NCI-H2196 (cell line): ENCODE data around the gene TCEA2.

Experiments
- DNase-seq: peaks from one replicate; lab custom pipeline; 2025; ENCODE audit not compliant: unreplicated experiment; lab: John Stamatoyannopoulos, UW

Gene TCEA2

DNA sequence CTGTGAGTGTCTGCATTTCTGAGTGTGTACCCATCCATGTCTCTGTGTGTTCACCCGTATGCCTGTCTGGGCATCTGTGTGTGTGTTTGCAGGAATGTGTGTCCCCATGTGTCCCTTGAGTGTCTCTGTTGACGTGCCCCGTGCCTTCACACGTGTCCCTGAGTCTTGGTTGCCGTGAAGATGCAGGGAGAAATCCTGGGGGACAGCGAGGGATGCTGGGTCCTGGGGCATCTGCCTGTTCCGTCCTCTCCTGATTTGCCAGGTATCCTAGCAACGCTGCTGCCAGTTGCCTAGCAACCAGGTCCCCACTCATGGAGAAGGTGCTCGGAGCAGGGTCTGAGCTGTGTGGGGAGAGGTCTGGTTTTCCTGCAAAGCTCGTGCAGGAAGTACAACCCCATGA is 27.2 kb downstream of the TCEA2 start:
- DNase-seq: peak; percentile 30

DNA sequence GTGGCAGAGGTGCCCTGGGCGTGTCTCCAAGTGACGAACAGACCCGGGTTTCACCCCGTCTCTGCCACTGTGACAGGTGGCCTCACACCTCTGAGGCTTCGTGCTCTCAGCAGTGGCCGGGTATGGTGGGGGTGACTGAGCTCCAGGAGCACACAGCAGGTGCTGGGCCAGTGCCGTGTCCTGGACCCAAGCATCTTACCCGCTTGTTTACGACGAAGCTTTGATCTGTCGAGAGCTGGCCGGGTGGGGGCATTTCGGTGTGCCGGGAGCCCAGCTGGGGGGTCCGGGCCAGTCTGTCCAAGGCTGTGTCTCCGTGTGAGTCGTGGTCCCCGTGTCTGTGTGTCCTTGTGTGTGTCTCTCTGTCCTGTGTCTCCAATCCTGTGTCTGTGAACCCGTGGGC is 28.3 kb downstream of the TCEA2 start:
- DNase-seq: no peak

DNA sequence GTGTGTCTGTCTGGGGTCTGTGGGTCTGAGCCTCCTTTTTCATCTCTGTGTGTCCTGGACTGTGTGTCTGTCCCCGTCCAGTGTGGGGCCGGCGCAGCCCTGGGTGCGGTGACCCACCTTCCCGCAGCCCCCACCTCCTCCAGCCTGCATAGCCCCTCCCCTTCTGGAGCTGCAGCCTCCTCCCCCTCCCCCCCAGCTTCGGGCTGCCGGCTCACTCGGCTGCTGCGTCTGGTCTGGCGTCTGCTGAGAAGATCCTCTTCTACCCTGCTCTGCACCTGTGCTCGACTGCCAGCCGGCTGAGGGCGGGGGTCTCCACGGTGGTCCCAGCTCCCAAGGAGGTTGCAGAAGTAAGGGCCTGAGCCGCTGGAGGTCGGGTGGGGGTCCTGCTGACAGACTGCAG is 28.8 kb downstream of the TCEA2 start:
- DNase-seq: no peak

DNA sequence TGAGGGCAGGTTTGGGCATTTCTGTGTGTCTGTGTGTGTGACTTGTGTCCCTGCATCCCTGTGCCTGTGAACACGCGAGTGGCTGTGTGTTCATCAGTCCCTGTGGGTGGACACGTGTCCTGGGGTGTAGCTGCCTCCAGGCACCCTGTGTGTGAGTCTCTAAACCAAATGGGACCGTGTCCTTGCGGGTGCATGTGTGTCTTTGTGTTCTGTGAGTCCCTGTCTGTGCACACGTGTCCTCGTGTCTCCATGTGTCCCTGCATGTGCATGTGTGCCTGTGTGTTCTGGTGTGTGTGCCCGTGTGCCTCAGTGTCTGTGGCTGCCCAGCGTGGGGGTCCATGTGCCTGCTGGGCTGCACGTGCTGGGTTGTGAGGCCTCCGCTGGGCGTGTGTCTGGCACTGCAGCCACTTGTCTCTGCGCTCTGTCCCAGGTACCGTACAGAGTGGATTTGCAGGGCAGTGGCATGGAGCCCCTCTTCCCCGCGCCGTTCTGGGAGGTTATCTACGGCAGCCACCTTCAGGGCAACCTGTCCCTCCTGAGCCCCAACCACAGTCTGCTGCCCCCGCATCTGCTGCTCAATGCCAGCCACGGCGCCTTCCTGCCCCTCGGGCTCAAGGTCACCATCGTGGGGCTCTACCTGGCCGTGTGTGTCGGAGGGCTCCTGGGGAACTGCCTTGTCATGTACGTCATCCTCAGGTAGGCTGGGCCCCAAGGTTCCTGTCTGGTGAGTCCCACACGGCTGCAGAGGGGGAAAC is 29.4 kb downstream of the TCEA2 start:
- DNase-seq: no peak

DNA sequence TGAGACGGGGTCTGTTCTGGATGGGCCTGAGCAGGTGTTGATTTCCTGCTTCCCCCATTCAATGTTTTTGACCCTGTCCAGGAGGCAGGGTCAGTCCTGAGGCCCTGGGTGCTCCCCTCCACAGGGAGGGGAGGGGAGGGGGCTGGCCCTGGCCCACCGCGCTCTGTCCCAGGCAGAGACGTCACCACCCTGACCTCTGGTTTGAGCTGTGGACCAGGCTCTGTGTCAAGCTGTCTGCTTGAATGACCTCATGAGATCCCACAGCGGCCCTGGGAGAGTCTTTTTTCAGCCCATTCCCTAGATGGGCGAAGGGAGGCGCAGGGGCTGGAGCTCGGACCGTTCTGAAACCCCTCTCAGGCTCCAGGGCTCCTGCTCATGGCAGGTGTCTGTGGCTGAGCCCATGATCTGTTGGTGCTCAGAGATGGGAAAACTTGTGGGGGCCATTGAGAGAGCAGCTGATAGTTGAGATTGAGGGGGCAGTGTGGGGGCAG is 30.1 kb downstream of the TCEA2 start:
- no peak for DNase-seq

DNA sequence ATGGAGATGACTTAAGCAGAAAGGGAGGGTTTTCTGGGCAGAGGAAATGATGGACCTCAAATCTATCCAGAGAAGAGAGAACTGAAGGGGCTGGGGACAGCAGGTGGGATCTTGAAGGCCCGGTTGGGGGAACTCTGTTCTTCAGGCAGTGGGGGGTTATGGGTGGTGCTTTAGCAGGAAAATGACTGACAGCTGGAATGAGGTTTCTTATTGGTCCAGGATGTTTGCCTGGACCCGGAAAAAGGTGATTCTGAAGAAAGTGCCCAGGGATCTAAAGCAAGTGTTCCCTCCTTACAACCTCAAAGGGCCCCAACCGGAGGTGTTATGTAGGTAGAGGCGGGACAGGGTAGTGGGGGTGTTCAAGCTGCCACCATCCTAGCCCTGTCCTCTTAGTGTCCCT is 32.5 kb downstream of the TCEA2 start:
- DNase-seq: no peak

DNA sequence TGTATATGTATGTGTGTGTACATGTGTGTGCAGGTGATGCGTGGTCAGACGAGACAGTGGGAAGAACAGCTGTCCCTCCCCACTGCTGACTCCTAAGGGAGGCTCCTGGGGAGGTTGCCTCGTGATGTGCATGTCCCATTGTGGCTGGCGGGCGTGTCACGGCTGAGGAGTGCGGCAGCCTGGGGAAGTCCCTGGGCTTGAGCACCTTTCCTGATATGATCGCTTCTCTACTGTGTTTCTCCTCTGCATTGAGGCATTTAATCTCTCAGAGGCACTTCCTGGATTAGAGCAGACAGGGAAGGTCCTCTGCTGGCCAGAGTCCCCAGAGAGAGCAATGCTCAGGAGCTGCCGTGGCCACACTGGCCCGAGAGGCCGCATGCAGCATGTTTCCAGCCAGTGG is 32.9 kb downstream of the TCEA2 start:
- DNase-seq: no peak

DNA sequence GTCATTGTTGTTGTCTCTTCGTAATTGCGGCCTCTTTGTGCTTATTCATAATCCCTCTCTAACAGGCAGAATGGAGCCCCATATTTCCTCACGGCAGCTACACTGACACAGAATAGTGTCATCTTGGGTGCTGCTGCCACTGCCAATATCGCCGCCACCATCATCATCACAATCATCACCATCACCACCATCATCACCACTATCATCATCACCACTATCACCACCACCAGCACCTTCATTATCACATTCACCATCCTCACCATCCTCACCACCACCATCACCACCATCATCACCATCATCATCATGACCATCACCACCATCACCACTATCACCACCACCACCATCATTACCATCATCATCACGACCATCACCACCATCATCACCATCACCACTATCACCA is 33.5 kb downstream of the TCEA2 start:
- DNase-seq: no peak

DNA sequence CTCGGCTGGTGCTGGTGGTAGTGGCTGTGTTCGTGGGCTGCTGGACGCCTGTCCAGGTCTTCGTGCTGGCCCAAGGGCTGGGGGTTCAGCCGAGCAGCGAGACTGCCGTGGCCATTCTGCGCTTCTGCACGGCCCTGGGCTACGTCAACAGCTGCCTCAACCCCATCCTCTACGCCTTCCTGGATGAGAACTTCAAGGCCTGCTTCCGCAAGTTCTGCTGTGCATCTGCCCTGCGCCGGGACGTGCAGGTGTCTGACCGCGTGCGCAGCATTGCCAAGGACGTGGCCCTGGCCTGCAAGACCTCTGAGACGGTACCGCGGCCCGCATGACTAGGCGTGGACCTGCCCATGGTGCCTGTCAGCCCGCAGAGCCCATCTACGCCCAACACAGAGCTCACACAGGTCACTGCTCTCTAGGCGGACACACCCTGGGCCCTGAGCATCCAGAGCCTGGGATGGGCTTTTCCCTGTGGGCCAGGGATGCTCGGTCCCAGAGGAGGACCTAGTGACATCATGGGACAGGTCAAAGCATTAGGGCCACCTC is 35.5 kb downstream of the TCEA2 start:
- DNase-seq: no peak

DNA sequence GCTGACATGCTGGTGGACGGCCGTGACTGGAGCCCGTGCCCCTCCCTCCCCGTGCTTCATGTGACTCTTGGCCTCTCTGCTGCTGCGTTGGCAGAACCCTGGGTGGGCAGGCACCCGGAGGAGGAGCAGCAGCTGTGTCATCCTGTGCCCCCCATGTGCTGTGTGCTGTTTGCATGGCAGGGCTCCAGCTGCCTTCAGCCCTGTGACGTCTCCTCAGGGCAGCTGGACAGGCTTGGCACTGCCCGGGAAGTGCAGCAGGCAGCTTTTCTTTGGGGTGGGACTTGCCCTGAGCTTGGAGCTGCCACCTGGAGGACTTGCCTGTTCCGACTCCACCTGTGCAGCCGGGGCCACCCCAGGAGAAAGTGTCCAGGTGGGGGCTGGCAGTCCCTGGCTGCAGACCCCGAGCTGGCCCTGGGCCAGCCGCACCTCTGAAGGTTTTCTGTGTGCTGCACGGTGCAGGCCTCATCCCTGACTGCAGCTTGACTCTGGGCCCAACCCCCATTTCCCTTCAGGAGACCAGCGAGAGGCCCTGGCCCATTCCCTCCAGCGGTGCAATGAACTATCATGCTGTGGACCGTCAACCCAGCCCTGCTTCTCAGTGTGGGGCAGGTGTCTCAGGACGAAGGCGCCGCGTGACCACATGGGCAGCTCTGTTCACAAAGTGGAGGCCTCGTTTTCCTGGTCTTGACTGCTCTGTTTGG is 36.2 kb downstream of the TCEA2 start:
- DNase-seq: peak; percentile 68

DNA sequence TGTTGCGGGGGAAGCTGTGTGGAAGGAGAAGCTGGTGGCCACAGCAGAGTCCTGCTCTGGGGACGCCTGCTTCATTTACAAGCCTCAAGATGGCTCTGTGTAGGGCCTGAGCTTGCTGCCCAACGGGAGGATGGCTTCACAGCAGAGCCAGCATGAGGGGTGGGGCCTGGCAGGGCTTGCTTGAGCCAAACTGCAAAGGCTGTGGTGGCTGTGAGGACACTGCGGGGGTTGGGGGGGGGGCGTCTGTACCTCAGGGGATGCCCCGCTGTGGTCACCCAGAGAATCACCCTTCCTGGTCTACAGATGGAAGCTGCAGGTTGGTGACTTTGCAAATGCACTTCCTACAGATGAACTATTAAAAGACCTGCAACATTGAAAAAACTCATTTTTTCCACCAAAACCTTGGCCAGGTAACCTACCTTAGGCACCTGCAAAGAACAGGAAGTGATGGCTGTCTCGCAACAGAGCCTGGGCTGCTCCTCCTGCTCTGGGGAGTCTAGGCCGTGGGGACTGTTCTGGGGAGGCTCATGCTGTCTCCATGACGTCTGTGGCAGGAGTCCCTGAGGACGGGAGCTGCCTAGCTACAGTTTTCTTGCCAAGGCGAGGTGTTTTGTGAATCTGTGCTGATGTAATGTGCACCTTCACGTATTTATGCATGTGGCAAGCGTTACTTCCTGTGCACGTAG is 37.0 kb downstream of the TCEA2 start:
- DNase-seq: peak; percentile 40

DNA sequence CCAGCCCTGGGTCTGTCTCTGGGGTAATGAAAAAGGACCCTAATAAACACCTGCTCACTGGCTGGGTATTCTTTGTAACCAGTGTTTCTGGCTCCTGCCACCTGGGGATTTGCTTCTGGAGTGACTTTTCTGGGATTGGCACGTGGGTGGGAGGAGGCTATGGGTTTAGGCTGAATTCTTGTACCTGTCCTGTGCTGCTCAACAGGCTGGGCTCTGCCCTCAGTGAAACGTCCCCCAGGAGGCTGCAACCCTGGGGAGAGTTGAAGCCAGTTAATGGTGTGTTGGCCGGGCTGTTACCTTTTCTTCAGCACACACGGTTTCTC is 37.5 kb downstream of the TCEA2 start:
- no peak for DNase-seq

DNA sequence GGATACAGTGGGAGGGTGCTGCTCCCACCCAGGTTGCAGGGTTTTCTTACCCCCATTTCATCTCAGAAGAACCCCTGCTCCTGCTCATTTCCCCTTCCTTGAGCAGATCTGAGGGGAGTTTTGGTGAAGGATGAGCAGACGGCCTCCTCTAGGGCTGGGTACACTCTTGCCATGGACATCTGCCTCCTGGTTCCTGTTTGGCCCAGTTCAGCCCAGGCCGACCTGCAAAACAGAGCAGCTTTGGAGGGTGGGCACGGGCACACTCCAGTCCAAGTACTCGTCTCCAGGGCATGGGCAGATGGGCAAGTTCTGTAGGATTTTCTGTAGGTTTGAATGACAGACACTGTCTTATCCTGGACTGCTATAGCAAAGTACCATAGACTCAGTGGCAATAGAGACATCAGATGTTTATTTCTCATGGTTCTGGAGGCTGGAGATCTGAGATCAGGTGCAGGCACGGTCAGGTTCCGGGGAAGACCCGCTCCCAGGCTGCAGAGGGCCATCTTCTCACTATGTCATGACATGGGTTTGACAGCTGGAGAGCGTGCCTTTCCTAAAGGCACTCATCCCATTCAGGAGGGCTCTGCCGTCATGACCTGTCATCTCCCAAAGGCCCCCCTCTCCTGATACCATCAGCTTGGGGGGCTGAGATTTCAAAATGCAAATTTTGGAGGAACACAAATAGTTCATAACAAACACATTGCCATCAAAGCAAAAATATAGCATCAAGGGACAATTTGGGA is 38.1 kb downstream of the TCEA2 start:
- DNase-seq: no peak

DNA sequence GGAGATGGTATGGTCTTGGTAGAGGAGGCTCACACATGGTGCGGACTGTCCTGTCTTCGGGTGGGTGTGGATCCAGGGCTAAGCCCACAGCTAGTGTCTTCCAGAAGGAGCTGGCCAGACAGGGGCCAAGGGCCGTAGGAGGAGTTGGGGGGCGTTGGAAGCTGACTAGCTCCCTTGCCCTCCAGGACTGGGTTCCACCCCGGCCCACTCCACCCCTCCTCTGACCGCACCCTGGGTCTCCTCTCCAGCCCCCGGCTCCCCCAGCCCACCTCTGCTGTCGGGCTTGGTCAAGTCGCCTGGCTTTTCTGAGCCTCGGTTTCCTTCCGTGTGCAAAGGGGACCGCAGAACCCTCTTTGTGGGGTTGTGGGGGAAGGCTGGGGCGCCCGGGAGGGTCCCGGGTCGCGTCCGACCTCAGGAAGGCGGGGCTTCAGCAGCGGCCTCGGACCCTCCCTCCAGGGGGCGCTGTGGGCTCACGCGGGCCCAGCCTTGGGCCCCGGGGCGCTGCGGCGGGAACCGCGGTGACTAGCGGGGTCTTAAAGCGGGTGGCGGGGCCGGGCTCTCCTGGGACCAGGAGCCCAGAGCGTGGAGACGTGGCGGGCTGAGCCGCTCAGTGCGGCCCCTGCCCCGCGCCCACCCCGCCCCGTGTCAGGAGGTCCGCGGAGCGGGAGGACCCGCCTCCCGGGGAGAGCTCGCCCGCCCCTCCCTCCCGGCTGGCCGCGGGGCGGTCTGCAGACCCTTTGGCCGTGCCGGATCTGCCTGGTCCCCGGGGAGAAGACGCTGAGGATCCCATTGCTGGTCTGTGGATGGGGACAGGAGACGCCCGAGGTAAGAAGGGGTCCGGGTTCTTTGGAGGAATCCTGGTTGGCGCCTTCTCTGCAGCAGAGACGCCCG is 39.0 kb downstream of the TCEA2 start:
- peak; percentile 84 for DNase-seq

DNA sequence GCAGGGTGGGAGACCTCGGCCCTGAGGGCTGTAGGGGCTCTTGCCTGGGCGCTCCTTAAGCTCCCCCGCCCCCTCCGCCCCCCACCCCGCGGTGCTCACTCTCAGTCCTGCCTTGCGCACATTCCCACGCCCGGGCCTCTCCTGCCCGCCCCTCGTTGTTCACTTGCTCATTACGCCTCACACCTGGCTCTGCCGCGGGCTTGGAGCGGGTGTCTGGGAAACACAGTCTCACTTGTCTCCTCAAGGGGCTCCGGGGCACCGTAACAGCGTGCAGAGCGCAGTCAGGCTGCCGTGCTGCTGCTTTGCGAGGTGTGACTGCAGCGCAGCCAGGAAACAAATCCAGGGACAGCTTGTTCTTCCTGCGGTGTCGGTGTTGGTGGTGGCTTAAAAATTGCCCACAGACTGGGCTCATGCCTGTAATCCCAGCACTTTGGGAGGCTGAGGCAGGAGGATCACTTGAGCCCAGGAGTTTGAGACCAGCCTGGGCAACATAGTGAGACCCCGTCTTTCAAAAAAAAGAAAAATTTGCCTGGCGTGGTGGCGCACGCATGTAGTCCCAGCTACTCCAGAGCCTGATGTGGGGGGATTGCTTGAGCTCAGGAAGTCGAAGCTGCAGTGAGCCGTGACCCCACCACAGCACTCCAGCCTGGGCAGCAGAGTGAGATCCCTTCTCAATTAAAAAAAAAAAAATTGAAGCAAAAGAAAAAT is 39.8 kb downstream of the TCEA2 start:
- peak; percentile 39 for DNase-seq

DNA sequence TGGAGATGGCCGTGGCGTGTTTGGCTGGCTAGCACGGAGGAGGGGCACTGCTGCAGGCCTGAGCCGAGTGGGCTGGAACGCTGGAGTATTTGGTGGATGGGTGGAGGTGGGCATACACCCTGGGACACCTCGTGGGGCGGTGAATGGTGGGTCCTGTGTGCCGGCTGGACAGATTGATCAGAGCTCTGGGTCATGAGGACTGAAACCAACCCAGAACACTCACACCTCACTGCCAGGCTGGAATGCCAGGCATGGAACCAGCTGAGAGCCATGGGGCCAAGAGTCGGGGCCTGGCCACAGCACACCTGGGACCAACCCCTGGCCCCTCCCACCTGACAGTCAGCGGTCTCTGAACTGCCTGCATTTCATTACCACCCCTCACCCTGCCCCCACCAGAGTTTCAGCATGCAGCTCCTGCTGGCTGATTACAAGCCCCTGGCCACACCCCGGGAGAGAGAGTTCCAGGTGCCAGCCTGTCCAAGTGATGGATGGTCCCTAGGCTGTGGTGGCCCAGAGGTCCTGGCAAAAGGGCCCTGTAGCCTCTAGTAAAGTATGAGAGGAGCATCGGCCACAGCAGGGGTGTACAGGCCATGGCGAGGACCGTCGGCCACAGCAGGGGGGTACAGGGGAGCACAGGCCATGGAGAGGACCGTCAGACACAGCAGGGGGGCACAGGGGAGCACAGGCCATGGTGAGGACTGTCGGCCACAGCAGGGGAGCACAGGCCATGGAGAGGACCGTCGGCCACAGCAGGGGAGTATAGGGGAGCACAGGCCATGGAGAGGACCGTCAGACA is 41.1 kb downstream of the TCEA2 start:
- no peak for DNase-seq

DNA sequence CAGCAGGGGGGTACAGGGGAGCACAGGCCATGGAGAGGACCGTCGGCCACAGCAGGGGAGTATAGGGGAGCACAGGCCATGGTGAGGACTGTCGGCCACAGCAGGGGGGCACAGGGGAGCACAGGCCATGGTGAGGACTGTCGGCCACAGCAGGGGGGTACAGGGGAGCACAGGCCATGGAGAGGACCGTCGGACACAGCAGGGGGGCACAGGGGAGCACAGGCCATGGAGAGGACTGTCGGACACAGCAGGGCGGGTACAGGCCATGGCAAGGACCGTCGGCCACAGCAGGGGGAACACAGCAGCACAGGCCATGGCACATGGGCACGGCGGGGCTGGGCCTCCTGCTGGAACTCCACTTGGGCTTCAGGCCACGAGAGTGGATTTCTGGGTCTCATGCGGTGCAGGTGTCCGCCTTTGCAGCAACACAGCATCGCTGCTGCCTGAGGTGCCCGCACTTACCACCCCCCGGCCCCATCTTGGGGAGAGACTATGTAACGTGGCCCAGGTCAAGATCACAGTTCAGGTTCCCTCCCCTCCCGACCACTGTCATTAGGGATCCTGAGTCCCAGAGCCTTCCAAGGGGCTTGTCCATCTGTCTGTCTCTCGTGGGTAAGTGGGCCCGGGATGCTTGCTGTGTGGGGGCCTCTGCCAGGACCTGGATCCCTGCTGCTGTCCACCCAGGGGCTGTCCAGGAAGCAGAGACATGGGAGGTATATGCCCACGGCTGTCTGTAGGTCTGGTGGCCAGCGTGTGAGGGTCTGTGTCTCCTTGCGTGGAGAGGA is 41.9 kb downstream of the TCEA2 start:
- DNase-seq: no peak

DNA sequence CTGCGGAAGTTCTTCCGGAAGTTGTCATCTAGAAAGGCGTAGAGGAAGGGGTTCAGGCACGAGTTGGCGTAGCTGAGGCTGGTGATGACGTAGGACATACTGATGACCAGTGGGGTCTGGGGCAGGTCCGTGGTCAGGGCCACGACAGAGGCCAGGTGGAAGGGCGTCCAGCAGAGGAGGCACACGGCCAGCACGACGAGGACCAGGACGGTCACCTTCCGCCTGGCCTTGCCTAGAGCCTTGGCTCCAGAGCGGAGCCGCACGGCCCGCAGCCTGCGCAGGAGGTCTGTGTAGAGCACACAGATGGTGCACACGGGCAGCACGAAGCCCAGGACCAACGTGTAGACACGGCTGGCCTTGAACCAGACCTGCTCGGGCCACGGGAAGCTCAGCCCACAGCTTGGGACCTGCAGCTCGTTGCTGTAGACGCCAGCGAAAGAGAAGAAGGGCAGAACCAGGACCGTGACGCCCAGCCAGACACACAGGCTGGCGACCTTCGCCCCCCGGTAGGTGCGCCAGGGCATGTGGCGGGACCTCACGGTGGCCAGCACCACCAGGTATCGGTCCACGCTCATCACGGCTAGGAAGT is 42.9 kb downstream of the TCEA2 start:
- no peak for DNase-seq
